H9 (cell line): Measurements from ENCODE around the gene CTSH. TPM values are rescaled to one million over a fixed set of nuclear protein-coding genes. Genes with fewer than 3 reads are reported as not detected.

Experiments used
- DNase-seq: peaks from one replicate; pipeline ENCODE4 v3.0.0-alpha.2; 2017
- H2AFZ ChIP-seq: one replicate; pipeline ENCODE4 v1.6.1; 2013; ENCODE audit warnings: mild to moderate bottlenecking, low read length, control low read depth, moderate library complexity
- H2AK5ac ChIP-seq: 2 replicates; pipeline ENCODE4 v1.6.1; 2013; ENCODE audit warnings: low read length, control low read depth, mixed read lengths; ENCODE audit not compliant: insufficient read length
- H2BK120ac ChIP-seq: one replicate; pipeline ENCODE4 v1.6.1; 2013; ENCODE audit warnings: low read depth, mild to moderate bottlenecking, low read length, control low read depth, inconsistent platforms; ENCODE audit not compliant: poor library complexity, severe bottlenecking
- H2BK12ac ChIP-seq: 2 replicates; pipeline ENCODE4 v1.6.1; 2013; ENCODE audit warnings: low read length, control low read depth, mixed read lengths, low read depth; ENCODE audit not compliant: insufficient read length
- H2BK15ac ChIP-seq: 2 replicates; pipeline ENCODE4 v1.6.1; 2013; ENCODE audit warnings: low read depth, low read length, control low read depth
- H2BK20ac ChIP-seq: one replicate; pipeline ENCODE4 v1.6.1; 2013; ENCODE audit warnings: low read depth, mild to moderate bottlenecking, low read length, control low read depth, inconsistent platforms; ENCODE audit not compliant: poor library complexity, severe bottlenecking
- H2BK5ac ChIP-seq: 2 replicates; pipeline ENCODE4 v1.6.1; 2013; ENCODE audit warnings: low read length, control low read depth, mixed read lengths; ENCODE audit not compliant: insufficient read length
- H3K14ac ChIP-seq: 2 replicates; pipeline ENCODE4 v1.6.1; 2013; ENCODE audit warnings: low read length, control low read depth; ENCODE audit not compliant: insufficient read depth
- H3K18ac ChIP-seq: 2 replicates; pipeline ENCODE4 v1.6.1; 2013; ENCODE audit warnings: low read depth, mild to moderate bottlenecking, mixed read lengths, low read length, control low read depth; ENCODE audit not compliant: insufficient read length
- H3K23ac ChIP-seq: 2 replicates; pipeline ENCODE4 v1.6.1; 2013; ENCODE audit warnings: low read length, control low read depth, mixed read lengths, low read depth; ENCODE audit not compliant: insufficient read length
- H3K23me2 ChIP-seq: 2 replicates; pipeline ENCODE4 v1.6.1; 2013; ENCODE audit warnings: low read depth, mild to moderate bottlenecking, mixed read lengths, low read length, control low read depth; ENCODE audit not compliant: insufficient read length, poor library complexity, severe bottlenecking
- H3K27ac ChIP-seq: 2 replicates; pipeline ENCODE4 v1.5.1; 2013; ENCODE audit warnings: low read length, control low read depth, mixed read lengths, low read depth; ENCODE audit not compliant: insufficient read length
- H3K27me3 ChIP-seq: 2 replicates; pipeline ENCODE4 v1.6.1; 2013; ENCODE audit warnings: low read length, control low read depth, inconsistent platforms; ENCODE audit not compliant: insufficient read depth
- H3K4ac ChIP-seq: 2 replicates; pipeline ENCODE4 v1.6.1; 2013; ENCODE audit warnings: low read depth, mild to moderate bottlenecking, control low read depth, inconsistent platforms, low read length, moderate library complexity
- H3K4me1 ChIP-seq: 2 replicates; pipeline ENCODE4 v1.6.1; 2013; ENCODE audit warnings: low read length, control low read depth, inconsistent platforms; ENCODE audit not compliant: insufficient read depth
- H3K4me2 ChIP-seq: 2 replicates; pipeline ENCODE4 v1.6.1; 2013; ENCODE audit warnings: low read length, control low read depth, mixed read lengths; ENCODE audit not compliant: insufficient read length, insufficient read depth
- H3K56ac ChIP-seq: 2 replicates; pipeline ENCODE4 v1.6.1; 2013; ENCODE audit warnings: low read depth, mild to moderate bottlenecking, mixed read lengths, low read length, control low read depth; ENCODE audit not compliant: insufficient read length
- H3K79me1 ChIP-seq: 2 replicates; pipeline ENCODE4 v1.6.1; 2013; ENCODE audit warnings: low read depth, mild to moderate bottlenecking, moderate library complexity, low read length, control low read depth, inconsistent platforms; ENCODE audit not compliant: insufficient read depth, poor library complexity, severe bottlenecking
- H3K79me2 ChIP-seq: 2 replicates; pipeline ENCODE4 v1.6.1; 2013; ENCODE audit warnings: low read length, control low read depth, inconsistent platforms; ENCODE audit not compliant: insufficient read depth
- H3K9ac ChIP-seq: 2 replicates; pipeline ENCODE4 v1.6.1; 2013; ENCODE audit warnings: low read length, control low read depth, mixed read lengths; ENCODE audit not compliant: insufficient read length; ENCODE audit errors: extremely low read depth
- H3K9me3 ChIP-seq: one replicate; pipeline ENCODE4 v1.6.1; 2013; ENCODE audit warnings: low read depth, low read length, inconsistent platforms; ENCODE audit not compliant: control insufficient read depth
- H3T11ph ChIP-seq: one replicate; pipeline ENCODE4 v1.6.1; 2013; ENCODE audit warnings: mild to moderate bottlenecking, low read length, control low read depth, inconsistent platforms
- H4K20me1 ChIP-seq: one replicate; pipeline ENCODE4 v1.6.1; 2013; ENCODE audit not compliant: control insufficient read depth, insufficient read length, insufficient read depth
- H4K5ac ChIP-seq: 2 replicates; pipeline ENCODE4 v1.6.1; 2013; ENCODE audit warnings: low read depth, mild to moderate bottlenecking, mixed read lengths, low read length, control low read depth; ENCODE audit not compliant: insufficient read length
- H4K8ac ChIP-seq: replicated peaks from 2 replicates; pipeline ENCODE4 v1.6.1; 2013; ENCODE audit warnings: low read length, control low read depth, mixed read lengths, low read depth; ENCODE audit not compliant: insufficient read length
- H4K91ac ChIP-seq: 2 replicates; pipeline ENCODE4 v1.6.1; 2013; ENCODE audit warnings: low read depth, mild to moderate bottlenecking, moderate library complexity, mixed read lengths, low read length, control low read depth; ENCODE audit not compliant: insufficient read length
- H3K27ac Mint-ChIP-seq, 3 experiments: 2 replicates in 2 of 3; 3 replicates in 1 of 3; pipeline ENCODE4 v1.8.0; 2020 to 2021; ENCODE audit warnings: mixed read lengths in 3 of 3, mild to moderate bottlenecking in 1 of 3, moderate library complexity in 1 of 3
- H3K27me3 Mint-ChIP-seq: 2 replicates; pipeline ENCODE4 v1.8.0; 2021; ENCODE audit warnings: low read depth, mild to moderate bottlenecking, moderate library complexity, mixed read lengths
- H3K36me3 Mint-ChIP-seq, 3 experiments: 2 replicates in 2 of 3; 3 replicates in 1 of 3; pipeline ENCODE4 v1.8.0; 2020 to 2021; ENCODE audit warnings: low read depth in 3 of 3, mixed read lengths in 3 of 3; ENCODE audit not compliant: insufficient read depth in 1 of 3
- H3K4me1 Mint-ChIP-seq, 2 experiments: 2 replicates each; pipeline ENCODE4 v1.8.0; 2020; ENCODE audit warnings: mixed read lengths in 2 of 2
- H3K4me3 Mint-ChIP-seq, 2 experiments: 2 replicates in 1 of 2; 3 replicates in 1 of 2; pipeline ENCODE4 v1.8.0; 2020 to 2021; ENCODE audit warnings: mild to moderate bottlenecking in 2 of 2, mixed read lengths in 2 of 2, moderate library complexity in 1 of 2
- H3K9me3 Mint-ChIP-seq, 2 experiments: 2 replicates in 1 of 2; 3 replicates in 1 of 2; pipeline ENCODE4 v1.8.0; 2020; ENCODE audit warnings: mild to moderate bottlenecking in 2 of 2, mixed read lengths in 2 of 2, moderate library complexity in 1 of 2
- CTCF ChIP-seq: fragments of 200-600 bp; sonication (generic); conservative IDR thresholded peaks from 3 replicates; pipeline ENCODE4 v1.8.0; 2021; ENCODE audit warnings: antibody characterized with exemption, mild to moderate bottlenecking
- total RNA-seq: library from RNA; stranded (reverse); gene quantifications from 2 replicates; pipeline ENCODE4 v1.2.1, GENCODE V29; 2021

Gene CTSH
- total RNA-seq, 1 experiment from 2014 or later = 15.5 TPM

- no peak overlapping the region for H3K14ac ChIP-seq
Measured at GRCh38 chr15:78880242-78880533, 64.7 kb downstream of the CTSH start.

More at GRCh38 chr15:78880242-78880533, 64.7 kb downstream of the CTSH start:
- no peak overlapping the region for H2BK12ac ChIP-seq
- H3K4me1 ChIP-seq = no peaks in the 10 kb centered on the region
- no peak overlapping the region for H3K4me2 ChIP-seq
- H3K4me3 Mint-ChIP-seq = no peak overlapping the region
- no peak overlapping the region for H3K4ac ChIP-seq
- no peak overlapping the region for H3K56ac ChIP-seq
- H2AK5ac ChIP-seq = no peak overlapping the region
- H3K23ac ChIP-seq = no peak overlapping the region
- H3K27ac ChIP-seq = no peak overlapping the region
- no peaks in the 10 kb centered on the region for H3K27me3 ChIP-seq
- no peaks in the 10 kb centered on the region for H3K23me2 ChIP-seq
- no peaks in the 10 kb centered on the region for H3K27me3 Mint-ChIP-seq
- no peaks in the 10 kb centered on the region; a peak in 1 of 5 replicates for H3K9me3 Mint-ChIP-seq
- H3K9ac ChIP-seq = no peak overlapping the region
- TF ChIP-seq CTCF = no peak
- H2BK5ac ChIP-seq = no peak overlapping the region
- H3K79me2 ChIP-seq = peaks cover 68% of the 10 kb centered on the region
- H3K4me1 Mint-ChIP-seq = peaks cover 34 to 36% of the 10 kb centered on the region in 2 experiments
- no peak overlapping the region for H4K8ac ChIP-seq
- no peak overlapping the region for H2AFZ ChIP-seq
- no peak overlapping the region for H2BK15ac ChIP-seq
- H3T11ph ChIP-seq = no peak overlapping the region
- H2BK20ac ChIP-seq = no peak overlapping the region
- no peak overlapping the region for H4K5ac ChIP-seq
- no peak overlapping the region for H3K18ac ChIP-seq
- H3K27ac Mint-ChIP-seq = no peak overlapping the region
- peaks cover 19 to 61% (median 55%) of the 10 kb centered on the region in 3 experiments; a peak in 6 of 7 replicates for H3K36me3 Mint-ChIP-seq
- no peaks in the 10 kb centered on the region for H4K20me1 ChIP-seq
- no peak overlapping the region for H2BK120ac ChIP-seq
- no peak for DNase-seq
- no peaks in the 10 kb centered on the region for H3K79me1 ChIP-seq
- no peaks in the 10 kb centered on the region for H3K9me3 ChIP-seq
- no peak overlapping the region for H4K91ac ChIP-seq
